K562 (cell line): Measurements from ENCODE around the gene PEAR1. TPM values are rescaled to one million over a fixed set of nuclear protein-coding genes. Genes with fewer than 3 reads are reported as not detected.

Source experiments
- CBX3 ChIP-seq, 2 experiments: IDR thresholded peaks; 1 replicate in 1 of 2; 2 replicates in 1 of 2; pipeline ENCODE4 v1.6.1; 2012; ENCODE audit warnings: inconsistent platforms in 2 of 2, low read length in 2 of 2, borderline replicate concordance in 1 of 2, control low read depth in 1 of 2
- CTBP1 ChIP-seq: fragments of 450-650 bp; IDR thresholded peaks from 2 replicates; pipeline ENCODE4 v1.6.1; 2016; ENCODE audit warnings: borderline replicate concordance
- EGR1 ChIP-seq: fragments of 450-650 bp; conservative IDR thresholded peaks from 2 replicates; pipeline ENCODE4 v1.6.1; 2017; ENCODE audit warnings: mild to moderate bottlenecking
- KAT7 ChIP-seq: sonication (generic); formaldehyde crosslinking; IDR thresholded peaks from 2 replicates; pipeline ENCODE4 v1.8.0; 2022; ENCODE audit warnings: missing genetic modification reagents, mild to moderate bottlenecking, borderline replicate concordance
- KLF16 ChIP-seq: IDR thresholded peaks from 2 replicates; pipeline ENCODE4 v1.6.1; 2016; ENCODE audit warnings: antibody characterized with exemption
- MYC ChIP-seq, 2 experiments: fragments of 250-450 bp in 1 of 2; sonication (Bioruptor Pico) in 1 of 2; IDR thresholded peaks; 2 replicates each; pipeline versions ENCODE4 v1.5.1 to v1.6.1; 2012 to 2021; ENCODE audit warnings: low read depth in 2 of 2, borderline replicate concordance in 1 of 2, improper control_type of control experiment in 1 of 2, low read length in 1 of 2, mild to moderate bottlenecking in 1 of 2, moderate library complexity in 1 of 2
- PTBP1 ChIP-seq: fragments of 200-400 bp; formaldehyde crosslinking; IDR thresholded peaks from 2 replicates; pipeline ENCODE4 v1.6.1; 2017; ENCODE audit warnings: low read depth, low read length
- RAD21 ChIP-seq, 2 experiments: fragments of 250-450 bp in 1 of 2; fragments of 450-650 bp in 1 of 2; sonication (Bioruptor Pico) in 1 of 2; formaldehyde crosslinking in 1 of 2; IDR thresholded peaks in 1 of 2; conservative IDR thresholded peaks in 1 of 2; 2 replicates each; pipeline versions ENCODE4 v1.4.0 to v1.8.0; 2020 to 2022; ENCODE audit warnings: mild to moderate bottlenecking in 2 of 2, moderate library complexity in 1 of 2
- TBP ChIP-seq: optimal IDR thresholded peaks from 2 replicates; pipeline ENCODE3; 2011; ENCODE audit warnings: low read depth, low read length, improper control_type of control experiment
- YY1 ChIP-seq, 3 experiments: IDR thresholded peaks; 2 replicates each; pipeline ENCODE4 v1.6.1; 2011; ENCODE audit warnings: low read length in 2 of 3, mild to moderate bottlenecking in 2 of 3, moderate library complexity in 2 of 3, borderline replicate concordance in 1 of 3, control low read depth in 1 of 3, low read depth in 1 of 3; ENCODE audit not compliant: insufficient read depth in 3 of 3, insufficient replicate concordance in 2 of 3, control insufficient read depth in 1 of 3, insufficient read length in 1 of 3; ENCODE audit errors: extremely low read depth in 1 of 3
- ZBTB17 ChIP-seq: fragments of 450-650 bp; formaldehyde crosslinking; IDR thresholded peaks from 2 replicates; pipeline ENCODE4 v1.4.0; 2020; ENCODE audit warnings: mild to moderate bottlenecking
- ZBTB7A ChIP-seq: IDR thresholded peaks from 2 replicates; pipeline ENCODE4 v1.6.1; 2011; ENCODE audit warnings: low read depth, mild to moderate bottlenecking, low read length, moderate library complexity, borderline replicate concordance; ENCODE audit not compliant: control insufficient read depth
- ZNF263 ChIP-seq: sonication (generic); formaldehyde crosslinking; IDR thresholded peaks from 2 replicates; pipeline ENCODE4 v1.8.0; 2022; ENCODE audit warnings: mild to moderate bottlenecking, missing genetic modification reagents, borderline replicate concordance
- polyA plus RNA-seq, 8 experiments: library from polyadenylated mRNA; depleted of rRNA in 4 of 8; stranded (reverse) in 5 of 8; unstranded in 3 of 8; fragments of >200 nt; fragmentation: Nextera tagmentation in 2 of 8; fragmentation: Illumina TruSeq in 1 of 8; extraction: Ambion mirVana in 2 of 8; extraction: Trizol in 1 of 8; gene quantifications; 2 replicates each; pipeline versions ENCODE4 v1.2.1 to v1.2.3, GENCODE V29; 2011 to 2014; ENCODE audit warnings: inconsistent platforms in 1 of 8, missing spikeins in 1 of 8
- total RNA-seq, 7 experiments: library from RNA; depleted of rRNA in 6 of 7; stranded (reverse); fragments of >200 nt in 6 of 7; fragmentation: Illumina TruSeq in 2 of 7; extraction: Trizol in 2 of 7; gene quantifications; 2 replicates each; pipeline versions ENCODE4 v1.2.1 to v1.2.3, GENCODE V29; 2011 to 2021; ENCODE audit warnings: low replicate concordance in 1 of 7
- TF ChIP-seq, protein P1 (sequence below): sonication (generic); formaldehyde crosslinking; IDR thresholded peaks from 2 replicates; pipeline ENCODE4 v1.9.0; 2022; ENCODE audit warnings: mild to moderate bottlenecking, missing genetic modification reagents
- TF ChIP-seq, protein P2 (sequence below): IDR thresholded peaks from 2 replicates; pipeline ENCODE4 v1.6.1; 2011; ENCODE audit warnings: borderline replicate concordance, low read depth, mild to moderate bottlenecking, moderate library complexity, low read length; ENCODE audit not compliant: insufficient read depth, poor library complexity, severe bottlenecking
- TF ChIP-seq, protein P3 (sequence below): fragments of 200-400 bp; formaldehyde crosslinking; IDR thresholded peaks from 2 replicates; pipeline ENCODE4 v1.6.1; 2017; ENCODE audit warnings: mild to moderate bottlenecking, low read depth, low read length, moderate library complexity
- TF ChIP-seq, protein P4 (sequence below): fragments of 450-650 bp; IDR thresholded peaks from 2 replicates; pipeline ENCODE4 v1.6.1; 2016
- TF ChIP-seq, protein P5 (sequence below): sonication (generic); formaldehyde crosslinking; IDR thresholded peaks from 2 replicates; pipeline ENCODE4 v1.8.1; 2023; ENCODE audit warnings: mild to moderate bottlenecking, missing genetic modification reagents

PEAR1 gene
- total and polyA plus RNA-seq, 9 of the 15 experiments (the other 6 are each of a cell fraction or from before 2014, with no cell fraction given): 0.87 to 13.9 (median 6.1) TPM

DNA sequence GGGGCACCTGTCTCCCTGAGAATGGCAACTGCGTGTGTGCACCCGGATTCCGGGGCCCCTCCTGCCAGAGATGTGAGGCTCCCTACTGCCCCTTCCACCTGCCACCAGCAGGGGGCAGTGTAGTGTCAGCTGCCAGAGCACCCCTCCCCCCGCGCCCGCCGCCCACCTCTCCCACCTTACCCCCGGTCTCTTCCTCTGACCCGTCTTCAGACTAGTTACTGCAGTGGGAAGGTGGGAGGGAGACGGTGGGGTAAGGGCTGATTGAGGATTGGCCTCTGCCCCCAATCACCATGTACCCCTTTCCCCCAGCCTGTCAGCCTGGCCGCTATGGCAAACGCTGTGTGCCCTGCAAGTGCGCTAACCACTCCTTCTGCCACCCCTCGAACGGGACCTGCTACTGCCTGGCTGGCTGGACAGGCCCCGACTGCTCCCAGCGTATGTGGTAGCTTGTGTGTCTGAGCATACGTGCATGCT, 16.8 kb downstream of the PEAR1 start (continued):
- TF ChIP-seq, protein P1, sequence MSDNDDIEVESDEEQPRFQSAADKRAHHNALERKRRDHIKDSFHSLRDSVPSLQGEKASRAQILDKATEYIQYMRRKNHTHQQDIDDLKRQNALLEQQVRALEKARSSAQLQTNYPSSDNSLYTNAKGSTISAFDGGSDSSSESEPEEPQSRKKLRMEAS: 0 out of 2 replicates have a peak, but pooled peaks have one; percentile 28
- TF ChIP-seq EGR1 (peak; percentile 75), PTBP1 (no peak), KLF16 (peak; percentile 46; the same call in 1 of the 2 replicates), YY1 (IDR thresholded peaks at IDR 0.05; ENCODE audit: borderline replicate concordance in 1 of 3, control insufficient read depth in 1 of 3, extremely low read depth in 1 of 3, insufficient read depth in 3 of 3, insufficient read length in 1 of 3, insufficient replicate concordance in 2 of 3, low read depth in 1 of 3, low read length in 2 of 3) (peak in 1 of 3 experiments; percentile 21), KAT7 (CRISPR knock-in tag) (peak; percentile 68; the same call in 1 of the 2 replicates), RAD21 (CRISPR knock-in tag; conservative IDR thresholded peaks at IDR 0.05 in 1 of 2, IDR thresholded peaks at IDR 0.05 in 1 of 2) (peak; percentile 49 to 64), ZBTB7A (peak; percentile 93), CTBP1 (0 out of 2 replicates have a peak, but pooled peaks have one; percentile 29), CBX3 (IDR thresholded peaks at IDR 0.05; ENCODE audit: borderline replicate concordance in 1 of 2, low read length in 2 of 2) (peak in 1 of 2 experiments; percentile 46; a peak in 1 of 3 replicates), MYC (IDR thresholded peaks at IDR 0.05; ENCODE audit: low read depth, low read length) (0 out of 2 replicates have a peak, but pooled peaks have one; percentile 16), MYC (CRISPR knock-in tag; IDR thresholded peaks at IDR 0.05; ENCODE audit: borderline replicate concordance, low read depth) (no peak), TBP (no peak), ZBTB17 (CRISPR knock-in tag) (0 out of 2 replicates have a peak, but pooled peaks have one; percentile 24), ZNF263 (CRISPR knock-in tag) (peak; percentile 67; the same call in 1 of the 2 replicates)
- TF ChIP-seq, protein P2, sequence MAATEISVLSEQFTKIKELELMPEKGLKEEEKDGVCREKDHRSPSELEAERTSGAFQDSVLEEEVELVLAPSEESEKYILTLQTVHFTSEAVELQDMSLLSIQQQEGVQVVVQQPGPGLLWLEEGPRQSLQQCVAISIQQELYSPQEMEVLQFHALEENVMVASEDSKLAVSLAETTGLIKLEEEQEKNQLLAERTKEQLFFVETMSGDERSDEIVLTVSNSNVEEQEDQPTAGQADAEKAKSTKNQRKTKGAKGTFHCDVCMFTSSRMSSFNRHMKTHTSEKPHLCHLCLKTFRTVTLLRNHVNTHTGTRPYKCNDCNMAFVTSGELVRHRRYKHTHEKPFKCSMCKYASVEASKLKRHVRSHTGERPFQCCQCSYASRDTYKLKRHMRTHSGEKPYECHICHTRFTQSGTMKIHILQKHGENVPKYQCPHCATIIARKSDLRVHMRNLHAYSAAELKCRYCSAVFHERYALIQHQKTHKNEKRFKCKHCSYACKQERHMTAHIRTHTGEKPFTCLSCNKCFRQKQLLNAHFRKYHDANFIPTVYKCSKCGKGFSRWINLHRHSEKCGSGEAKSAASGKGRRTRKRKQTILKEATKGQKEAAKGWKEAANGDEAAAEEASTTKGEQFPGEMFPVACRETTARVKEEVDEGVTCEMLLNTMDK: peak; percentile 65
- TF ChIP-seq, protein P3, sequence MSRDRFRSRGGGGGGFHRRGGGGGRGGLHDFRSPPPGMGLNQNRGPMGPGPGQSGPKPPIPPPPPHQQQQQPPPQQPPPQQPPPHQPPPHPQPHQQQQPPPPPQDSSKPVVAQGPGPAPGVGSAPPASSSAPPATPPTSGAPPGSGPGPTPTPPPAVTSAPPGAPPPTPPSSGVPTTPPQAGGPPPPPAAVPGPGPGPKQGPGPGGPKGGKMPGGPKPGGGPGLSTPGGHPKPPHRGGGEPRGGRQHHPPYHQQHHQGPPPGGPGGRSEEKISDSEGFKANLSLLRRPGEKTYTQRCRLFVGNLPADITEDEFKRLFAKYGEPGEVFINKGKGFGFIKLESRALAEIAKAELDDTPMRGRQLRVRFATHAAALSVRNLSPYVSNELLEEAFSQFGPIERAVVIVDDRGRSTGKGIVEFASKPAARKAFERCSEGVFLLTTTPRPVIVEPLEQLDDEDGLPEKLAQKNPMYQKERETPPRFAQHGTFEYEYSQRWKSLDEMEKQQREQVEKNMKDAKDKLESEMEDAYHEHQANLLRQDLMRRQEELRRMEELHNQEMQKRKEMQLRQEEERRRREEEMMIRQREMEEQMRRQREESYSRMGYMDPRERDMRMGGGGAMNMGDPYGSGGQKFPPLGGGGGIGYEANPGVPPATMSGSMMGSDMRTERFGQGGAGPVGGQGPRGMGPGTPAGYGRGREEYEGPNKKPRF: no peak
- TF ChIP-seq, protein P4, sequence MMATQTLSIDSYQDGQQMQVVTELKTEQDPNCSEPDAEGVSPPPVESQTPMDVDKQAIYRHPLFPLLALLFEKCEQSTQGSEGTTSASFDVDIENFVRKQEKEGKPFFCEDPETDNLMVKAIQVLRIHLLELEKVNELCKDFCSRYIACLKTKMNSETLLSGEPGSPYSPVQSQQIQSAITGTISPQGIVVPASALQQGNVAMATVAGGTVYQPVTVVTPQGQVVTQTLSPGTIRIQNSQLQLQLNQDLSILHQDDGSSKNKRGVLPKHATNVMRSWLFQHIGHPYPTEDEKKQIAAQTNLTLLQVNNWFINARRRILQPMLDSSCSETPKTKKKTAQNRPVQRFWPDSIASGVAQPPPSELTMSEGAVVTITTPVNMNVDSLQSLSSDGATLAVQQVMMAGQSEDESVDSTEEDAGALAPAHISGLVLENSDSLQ: no peak
- TF ChIP-seq, protein P5, sequence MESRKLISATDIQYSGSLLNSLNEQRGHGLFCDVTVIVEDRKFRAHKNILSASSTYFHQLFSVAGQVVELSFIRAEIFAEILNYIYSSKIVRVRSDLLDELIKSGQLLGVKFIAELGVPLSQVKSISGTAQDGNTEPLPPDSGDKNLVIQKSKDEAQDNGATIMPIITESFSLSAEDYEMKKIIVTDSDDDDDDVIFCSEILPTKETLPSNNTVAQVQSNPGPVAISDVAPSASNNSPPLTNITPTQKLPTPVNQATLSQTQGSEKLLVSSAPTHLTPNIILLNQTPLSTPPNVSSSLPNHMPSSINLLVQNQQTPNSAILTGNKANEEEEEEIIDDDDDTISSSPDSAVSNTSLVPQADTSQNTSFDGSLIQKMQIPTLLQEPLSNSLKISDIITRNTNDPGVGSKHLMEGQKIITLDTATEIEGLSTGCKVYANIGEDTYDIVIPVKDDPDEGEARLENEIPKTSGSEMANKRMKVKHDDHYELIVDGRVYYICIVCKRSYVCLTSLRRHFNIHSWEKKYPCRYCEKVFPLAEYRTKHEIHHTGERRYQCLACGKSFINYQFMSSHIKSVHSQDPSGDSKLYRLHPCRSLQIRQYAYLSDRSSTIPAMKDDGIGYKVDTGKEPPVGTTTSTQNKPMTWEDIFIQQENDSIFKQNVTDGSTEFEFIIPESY (CRISPR knock-in tag): peak; percentile 92
